Erythroblast (primary cell): ENCODE measurements around the gene DOCK2.

ENCODE experiments used
- GATA1 ChIP-seq: IDR thresholded peaks from 2 replicates; pipeline ENCODE4 v1.6.1; 2011; ENCODE audit warnings: low read depth, mild to moderate bottlenecking, control low read depth, low read length, moderate library complexity
- POLR2A ChIP-seq: IDR thresholded peaks from 2 replicates; pipeline ENCODE4 v1.6.1; 2011; ENCODE audit warnings: mild to moderate bottlenecking, low read length

DNA sequence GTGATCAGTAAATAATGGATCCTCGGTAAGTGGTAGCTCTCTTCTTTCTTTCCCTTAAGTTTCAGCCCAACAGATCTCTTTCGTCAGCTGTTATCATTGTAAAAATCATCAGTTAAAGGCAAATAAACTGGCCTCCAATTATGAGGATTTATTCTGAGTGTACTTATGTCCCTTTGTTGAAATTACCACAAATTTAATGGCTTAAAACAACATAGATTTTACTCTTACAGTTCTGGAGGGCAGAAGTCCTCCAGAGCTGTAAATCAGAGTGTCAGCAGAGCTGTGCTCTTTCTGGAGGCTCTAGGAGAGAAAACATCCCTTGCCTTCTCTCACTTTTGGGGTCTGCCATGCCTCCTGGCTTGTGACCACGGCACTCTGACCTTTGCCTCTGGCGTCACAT lies 238.7 kb downstream of the DOCK2 start:
- TF ChIP-seq POLR2A (no peak), GATA1 (no peak)
